ENCODE results near the gene NEK7.

GRCh38 chr1:198117267-198117666 lies 39.5 kb upstream of the NEK7 start:
- TF ChIP-seq CTCF (conservative IDR thresholded peaks at IDR 0.05) (no peak), ZFX (IDR thresholded peaks at IDR 0.05) (no peak)

All from C4-2B (cell line).